Ovary (tissue), 3 donors: ENCODE measurements around the gene EFTUD2.

Experiments
- EP300 ChIP-seq: sonication (generic); formaldehyde crosslinking; IDR thresholded peaks from one replicate; pipeline ENCODE4 v1.6.1; 2017; ENCODE audit warnings: antibody characterized with exemption
- POLR2A ChIP-seq: fragments of 450-650 bp; IDR thresholded peaks from one replicate; pipeline ENCODE4 v1.6.1; 2017; ENCODE audit warnings: antibody characterized with exemption, mild to moderate bottlenecking, moderate library complexity
- TF ChIP-seq, protein P1 (sequence below), 3 donors: fragments of 450-650 bp in 2 of 3; fragments of 200-600 bp in 1 of 3; IDR thresholded peaks; one replicate each; pipeline versions ENCODE4 v1.5.1 to v1.8.0; 2016 to 2022; ENCODE audit warnings: antibody characterized with exemption in 3 of 3, mild to moderate bottlenecking in 1 of 3
- donor health status: DM: no; HTN: no; CAD: no.

DNA sequence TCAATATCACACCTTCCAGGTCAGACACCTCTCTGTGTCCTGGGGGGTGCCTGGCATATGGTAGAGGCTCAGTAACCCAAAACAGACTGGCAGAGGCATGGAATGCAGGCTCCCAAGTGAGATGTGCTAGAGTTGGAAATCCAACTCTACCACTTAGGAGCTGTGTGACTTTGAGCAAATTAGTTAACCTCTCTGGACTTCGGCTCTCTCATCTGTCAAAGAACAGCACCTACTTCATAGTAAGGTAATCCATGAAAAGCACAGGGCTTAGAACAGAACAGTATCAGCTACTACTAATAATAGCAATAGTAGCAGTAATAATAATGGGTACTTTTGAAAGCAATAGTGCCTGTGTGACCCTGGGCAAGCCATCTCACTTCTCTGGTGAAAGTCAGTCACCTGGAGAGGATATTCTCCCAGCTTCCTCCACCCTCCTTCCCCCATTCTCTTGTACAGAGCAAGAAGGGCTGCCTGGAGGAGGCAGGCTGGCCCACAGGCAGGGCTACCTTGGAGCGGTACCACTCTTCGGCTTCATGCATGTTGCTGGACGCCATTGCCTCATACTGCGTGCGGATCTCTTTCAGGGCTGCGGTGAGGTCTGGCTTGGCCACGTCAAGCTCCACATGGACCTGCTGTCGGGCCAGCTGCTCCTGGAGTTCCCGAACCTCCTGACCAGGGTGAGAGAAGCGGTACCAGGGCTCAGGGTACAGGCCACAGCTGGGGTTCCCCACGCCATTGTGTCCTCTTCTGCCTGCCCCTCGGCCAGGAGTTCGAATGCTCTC is 13.7 kb upstream of the EFTUD2 start:
- TF ChIP-seq POLR2A, result no peak
- TF ChIP-seq, protein P1, sequence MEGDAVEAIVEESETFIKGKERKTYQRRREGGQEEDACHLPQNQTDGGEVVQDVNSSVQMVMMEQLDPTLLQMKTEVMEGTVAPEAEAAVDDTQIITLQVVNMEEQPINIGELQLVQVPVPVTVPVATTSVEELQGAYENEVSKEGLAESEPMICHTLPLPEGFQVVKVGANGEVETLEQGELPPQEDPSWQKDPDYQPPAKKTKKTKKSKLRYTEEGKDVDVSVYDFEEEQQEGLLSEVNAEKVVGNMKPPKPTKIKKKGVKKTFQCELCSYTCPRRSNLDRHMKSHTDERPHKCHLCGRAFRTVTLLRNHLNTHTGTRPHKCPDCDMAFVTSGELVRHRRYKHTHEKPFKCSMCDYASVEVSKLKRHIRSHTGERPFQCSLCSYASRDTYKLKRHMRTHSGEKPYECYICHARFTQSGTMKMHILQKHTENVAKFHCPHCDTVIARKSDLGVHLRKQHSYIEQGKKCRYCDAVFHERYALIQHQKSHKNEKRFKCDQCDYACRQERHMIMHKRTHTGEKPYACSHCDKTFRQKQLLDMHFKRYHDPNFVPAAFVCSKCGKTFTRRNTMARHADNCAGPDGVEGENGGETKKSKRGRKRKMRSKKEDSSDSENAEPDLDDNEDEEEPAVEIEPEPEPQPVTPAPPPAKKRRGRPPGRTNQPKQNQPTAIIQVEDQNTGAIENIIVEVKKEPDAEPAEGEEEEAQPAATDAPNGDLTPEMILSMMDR (IDR thresholded peaks at IDR 0.05), result no peak
- no peak for TF ChIP-seq EP300
